Effector memory CD4-positive, alpha-beta T cell (primary cell): ENCODE data around the gene MRPL32.

Experiments used
- DNase-seq, 3 donors: peaks; one replicate each; pipeline ENCODE4 v3.0.0-alpha.2; 2020
- H3K27ac ChIP-seq: 2 replicates; pipeline ENCODE4 v1.7.0; 2013; ENCODE audit warnings: mild to moderate bottlenecking, low read length, moderate library complexity; ENCODE audit not compliant: insufficient read depth, poor library complexity, severe bottlenecking
- H3K27me3 ChIP-seq: replicated peaks from 2 replicates; pipeline ENCODE4 v1.7.0; 2013; ENCODE audit warnings: mild to moderate bottlenecking, low read length; ENCODE audit not compliant: insufficient read depth, control insufficient read depth, poor library complexity, severe bottlenecking
- H3K36me3 ChIP-seq: 2 replicates; pipeline ENCODE4 v1.7.0; 2013; ENCODE audit warnings: mild to moderate bottlenecking, low read length, moderate library complexity; ENCODE audit not compliant: control insufficient read depth, insufficient read depth
- H3K4me1 ChIP-seq: 2 replicates; pipeline ENCODE4 v1.7.0; 2013; ENCODE audit warnings: low read length, mild to moderate bottlenecking; ENCODE audit not compliant: control insufficient read depth, insufficient read depth, poor library complexity, severe bottlenecking
- H3K4me3 ChIP-seq: 2 replicates; pipeline ENCODE4 v1.7.0; 2013; ENCODE audit warnings: low read length, low read depth, mild to moderate bottlenecking; ENCODE audit not compliant: insufficient read depth, poor library complexity, severe bottlenecking
- H3K9me3 ChIP-seq: 2 replicates; pipeline ENCODE4 v1.7.0; 2013; ENCODE audit warnings: mild to moderate bottlenecking, low read length, moderate library complexity; ENCODE audit not compliant: control insufficient read depth

MRPL32 gene

GRCh38 chr7:42940985-42941847 lies 9.0 kb downstream of the MRPL32 start:
- H3K4me1 ChIP-seq: no peaks in the 10 kb centered on the region
- peaks cover 20% of the 10 kb centered on the region for H3K36me3 ChIP-seq
- no peaks in the 10 kb centered on the region for H3K27me3 ChIP-seq
- H3K27ac ChIP-seq: no peak overlapping the region
- no peak overlapping the region for H3K4me3 ChIP-seq
- no peaks in the 10 kb centered on the region for H3K9me3 ChIP-seq
- DNase-seq: peak; percentile 27 to 41 (median 32)

GRCh38 chr7:42945821-42946626 lies 13.8 kb downstream of the MRPL32 start:
- Histone ChIP-seq H3K4me1 (no peaks in the 10 kb centered on the region), H3K27me3 (no peaks in the 10 kb centered on the region), H3K9me3 (no peaks in the 10 kb centered on the region), H3K4me3 (no peak overlapping the region), H3K36me3 (no peaks in the 10 kb centered on the region), H3K27ac (no peak overlapping the region)
- no peak for DNase-seq

GRCh38 chr7:42946627-42946950 lies 14.4 kb downstream of the MRPL32 start:
- Histone ChIP-seq H3K36me3 (no peaks in the 10 kb centered on the region), H3K9me3 (no peaks in the 10 kb centered on the region)
- DNase-seq: no peak

GRCh38 chr7:42947521-42947920 lies 15.3 kb downstream of the MRPL32 start:
- no peaks in the 10 kb centered on the region for H3K36me3 ChIP-seq
- no peak overlapping the region for H3K27ac ChIP-seq
- DNase-seq: no peak
- H3K9me3 ChIP-seq: no peaks in the 10 kb centered on the region
- H3K27me3 ChIP-seq: no peaks in the 10 kb centered on the region
- H3K4me3 ChIP-seq: no peak overlapping the region
- no peaks in the 10 kb centered on the region for H3K4me1 ChIP-seq

More at GRCh38 chr7:42946627-42946950, 14.4 kb downstream of the MRPL32 start:
- Histone ChIP-seq H3K27me3 (no peaks in the 10 kb centered on the region), H3K4me1 (no peaks in the 10 kb centered on the region), H3K27ac (no peak overlapping the region), H3K4me3 (no peak overlapping the region)

- Histone ChIP-seq H3K27me3 (no peaks in the 10 kb centered on the region), H3K4me3 (no peak overlapping the region), H3K27ac (no peak overlapping the region), H3K4me1 (no peaks in the 10 kb centered on the region), H3K9me3 (no peaks in the 10 kb centered on the region), H3K36me3 (no peaks in the 10 kb centered on the region)
- no peak for DNase-seq
Observed at GRCh38 chr7:42950417-42950816, 18.2 kb downstream of the MRPL32 start.

GRCh38 chr7:42952328-42952727 lies 20.2 kb downstream of the MRPL32 start:
- no peak overlapping the region for H3K27ac ChIP-seq
- no peaks in the 10 kb centered on the region for H3K9me3 ChIP-seq
- H3K4me1 ChIP-seq: no peaks in the 10 kb centered on the region
- H3K27me3 ChIP-seq: no peaks in the 10 kb centered on the region
- no peak overlapping the region for H3K4me3 ChIP-seq
- no peaks in the 10 kb centered on the region for H3K36me3 ChIP-seq
- no peak for DNase-seq

GRCh38 chr7:42953994-42954393 lies 21.8 kb downstream of the MRPL32 start:
- Histone ChIP-seq H3K4me1 (no peaks in the 10 kb centered on the region), H3K9me3 (no peaks in the 10 kb centered on the region), H3K27me3 (no peaks in the 10 kb centered on the region), H3K27ac (no peak overlapping the region), H3K4me3 (no peak overlapping the region), H3K36me3 (no peaks in the 10 kb centered on the region)
- DNase-seq: no peak

- Histone ChIP-seq H3K36me3 (no peaks in the 10 kb centered on the region), H3K27me3 (no peaks in the 10 kb centered on the region), H3K27ac (no peak overlapping the region), H3K4me3 (no peak overlapping the region), H3K4me1 (no peaks in the 10 kb centered on the region), H3K9me3 (no peaks in the 10 kb centered on the region)
- DNase-seq: no peak
Observed at GRCh38 chr7:42956062-42956461, 23.9 kb downstream of the MRPL32 start.

- Histone ChIP-seq H3K36me3 (no peaks in the 10 kb centered on the region), H3K9me3 (no peaks in the 10 kb centered on the region), H3K4me1 (no peaks in the 10 kb centered on the region), H3K27ac (no peak overlapping the region), H3K27me3 (no peaks in the 10 kb centered on the region), H3K4me3 (no peak overlapping the region)
- no peak for DNase-seq
Observed at GRCh38 chr7:42959549-42959948, 27.4 kb downstream of the MRPL32 start.

- no peak overlapping the region for H3K4me3 ChIP-seq
- H3K36me3 ChIP-seq: no peaks in the 10 kb centered on the region
- DNase-seq: no peak
- H3K27me3 ChIP-seq: no peaks in the 10 kb centered on the region
- H3K4me1 ChIP-seq: no peaks in the 10 kb centered on the region
- no peaks in the 10 kb centered on the region for H3K9me3 ChIP-seq
- no peak overlapping the region for H3K27ac ChIP-seq
Observed at GRCh38 chr7:42960762-42961161, 28.6 kb downstream of the MRPL32 start.
